ENCODE results near the gene IQSEC1.

- no peak for TF ChIP-seq E4F1 (CRISPR knock-in tag; IDR thresholded peaks at IDR 0.05; ENCODE audit: borderline replicate concordance)
- TF ChIP-seq NFYB (IDR thresholded peaks at IDR 0.05; ENCODE audit: extremely low read depth, insufficient read length) = no peak
- TF ChIP-seq ZNF184 (CRISPR knock-in tag; IDR thresholded peaks at IDR 0.05) = no peak
Measured at GRCh38 chr3:13047296-13048165, 25.7 kb downstream of the IQSEC1 start.
